HL-60 (cell line): ENCODE results near the gene SLC38A10.

Source experiments
- CTCF ChIP-seq: IDR thresholded peaks from one replicate; pipeline ENCODE4 v1.5.1; 2011; ENCODE audit warnings: low read length, control low read depth, inconsistent platforms; ENCODE audit not compliant: insufficient read depth
- GABPA ChIP-seq: IDR thresholded peaks from 2 replicates; pipeline ENCODE4 v1.6.1; 2012; ENCODE audit warnings: low read depth
- POLR2AphosphoS5 ChIP-seq: IDR thresholded peaks from 2 replicates; pipeline ENCODE4 v1.6.1; 2012; ENCODE audit warnings: low read depth
- REST ChIP-seq: IDR thresholded peaks from 2 replicates; pipeline ENCODE4 v1.6.1; 2012; ENCODE audit warnings: low read depth; ENCODE audit not compliant: insufficient replicate concordance
- SPI1 ChIP-seq: IDR thresholded peaks from 2 replicates; pipeline ENCODE4 v1.6.1; 2012; ENCODE audit warnings: low read depth, mild to moderate bottlenecking, borderline replicate concordance

- TF ChIP-seq CTCF (no peak), GABPA (no peak), REST (no peak), POLR2AphosphoS5 (no peak), SPI1 (no peak)
Observed at GRCh38 chr17:81263371-81264181, 31.5 kb downstream of the SLC38A10 start.
